Breast epithelium (tissue), 4 donors: ENCODE data around the gene TRAPPC1. TPM values are rescaled to one million over a fixed set of nuclear protein-coding genes. Genes with fewer than 3 reads are reported as not detected.

Experiments used
- DNase-seq, 2 donors: peaks; one replicate each; pipeline ENCODE4 v3.0.0-alpha.2; 2019; ENCODE audit warnings: low spot score in 2 of 2
- H3K27ac ChIP-seq, 2 donors: fragments of 200-600 bp; sonication (generic) in 1 of 2; one replicate each; pipeline ENCODE4 v1.5.1; 2016 to 2019; ENCODE audit warnings: mild to moderate bottlenecking in 1 of 2
- H3K27me3 ChIP-seq, 2 donors: fragments of 200-600 bp; sonication (generic) in 1 of 2; one replicate each; pipeline versions ENCODE4 v1.5.1 to v1.6.0; 2017 to 2019; ENCODE audit warnings: control low read depth in 1 of 2, mild to moderate bottlenecking in 1 of 2
- H3K36me3 ChIP-seq: fragments of 200-600 bp; one replicate; pipeline ENCODE4 v1.5.1; 2019
- H3K4me1 ChIP-seq, 2 donors: fragments of 200-600 bp; sonication (generic); one replicate each; pipeline ENCODE4 v1.5.1; 2016 to 2019; ENCODE audit warnings: control low read depth in 1 of 2
- H3K4me3 ChIP-seq, 3 donors: fragments of 200-600 bp; sonication (generic); 1 replicate in 2 of 3; 2 replicates in 1 of 3; pipeline ENCODE4 v1.5.1; 2016 to 2019; ENCODE audit warnings: mild to moderate bottlenecking in 3 of 3, moderate library complexity in 2 of 3
- H3K9me3 ChIP-seq, 2 donors: fragments of 200-600 bp; sonication (generic) in 1 of 2; one replicate each; pipeline ENCODE4 v1.5.1; 2016 to 2019; ENCODE audit warnings: control low read depth in 1 of 2
- POLR2A ChIP-seq: fragments of 450-650 bp; IDR thresholded peaks from one replicate; pipeline ENCODE4 v1.6.1; 2016; ENCODE audit warnings: antibody characterized with exemption, mild to moderate bottlenecking, moderate library complexity
- POLR2AphosphoS5 ChIP-seq, 3 donors: sonication (generic); formaldehyde crosslinking; IDR thresholded peaks; one replicate each; pipeline ENCODE4 v1.6.1; 2017; ENCODE audit warnings: antibody characterized with exemption in 3 of 3
- intact Hi-C: fragments of 100-400 bp; cut with DNase I; formaldehyde crosslinking; loops from one replicate; pipeline ENCODE4 v1.15.1; 2023; ENCODE audit warnings: low total_unique reads
- total RNA-seq, 3 donors: library from RNA; depleted of rRNA; stranded (reverse); fragments of >200 nt; gene quantifications; one replicate each; pipeline ENCODE4 v1.1.0, GENCODE V29; 2016
- TF ChIP-seq, protein P1 (sequence below), 3 donors: fragments of 450-650 bp; IDR thresholded peaks; one replicate each; pipeline ENCODE4 v1.5.1; 2016 to 2017; ENCODE audit warnings: antibody characterized with exemption in 3 of 3, mild to moderate bottlenecking in 3 of 3, moderate library complexity in 3 of 3

Gene TRAPPC1, protein sequence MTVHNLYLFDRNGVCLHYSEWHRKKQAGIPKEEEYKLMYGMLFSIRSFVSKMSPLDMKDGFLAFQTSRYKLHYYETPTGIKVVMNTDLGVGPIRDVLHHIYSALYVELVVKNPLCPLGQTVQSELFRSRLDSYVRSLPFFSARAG
- total RNA-seq, result 10 to 100 TPM; 24.9 to 38.9 (median 37.7) TPM

- H3K9me3 ChIP-seq, result no peaks in the 10 kb centered on the region
- intact Hi-C loops, result no loop called here
- peak within 1 kb of the TSS; percentile 68 to 93 (median 82) for H3K4me3 ChIP-seq
- DNase-seq, result peak; percentile 99 to 100
- H3K4me1 ChIP-seq, result peaks cover 0 to 14% of the 10 kb centered on the region in 2 donors
- no peaks in the 10 kb centered on the region for H3K36me3 ChIP-seq
- TF ChIP-seq POLR2A (peak; percentile 61), POLR2AphosphoS5 (IDR thresholded peaks at IDR 0.05) (peak; percentile 57 to 92 (median 59))
- TF ChIP-seq, protein P1, sequence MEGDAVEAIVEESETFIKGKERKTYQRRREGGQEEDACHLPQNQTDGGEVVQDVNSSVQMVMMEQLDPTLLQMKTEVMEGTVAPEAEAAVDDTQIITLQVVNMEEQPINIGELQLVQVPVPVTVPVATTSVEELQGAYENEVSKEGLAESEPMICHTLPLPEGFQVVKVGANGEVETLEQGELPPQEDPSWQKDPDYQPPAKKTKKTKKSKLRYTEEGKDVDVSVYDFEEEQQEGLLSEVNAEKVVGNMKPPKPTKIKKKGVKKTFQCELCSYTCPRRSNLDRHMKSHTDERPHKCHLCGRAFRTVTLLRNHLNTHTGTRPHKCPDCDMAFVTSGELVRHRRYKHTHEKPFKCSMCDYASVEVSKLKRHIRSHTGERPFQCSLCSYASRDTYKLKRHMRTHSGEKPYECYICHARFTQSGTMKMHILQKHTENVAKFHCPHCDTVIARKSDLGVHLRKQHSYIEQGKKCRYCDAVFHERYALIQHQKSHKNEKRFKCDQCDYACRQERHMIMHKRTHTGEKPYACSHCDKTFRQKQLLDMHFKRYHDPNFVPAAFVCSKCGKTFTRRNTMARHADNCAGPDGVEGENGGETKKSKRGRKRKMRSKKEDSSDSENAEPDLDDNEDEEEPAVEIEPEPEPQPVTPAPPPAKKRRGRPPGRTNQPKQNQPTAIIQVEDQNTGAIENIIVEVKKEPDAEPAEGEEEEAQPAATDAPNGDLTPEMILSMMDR (IDR thresholded peaks at IDR 0.05), result peak in 1 of 3 donors; percentile 11
- H3K27ac ChIP-seq, result peak within 1 kb of the TSS; percentile 83 to 91
- no peaks in the 10 kb centered on the region for H3K27me3 ChIP-seq
Measured at GRCh38 chr17:7931709-7932482, at the start of gene TRAPPC1, which contains the start of gene CNTROB. Gene TRAPPC1 (minus strand): TSS chr17:7931946. CDS start chr17:7931829, 117 bp downstream. Gene CNTROB (plus strand): TSS chr17:7932206. CDS start chr17:7933080, 874 bp downstream.

GRCh38 chr17:7977805-7978204, 46.1 kb upstream of the TRAPPC1 start:
- H3K27me3 ChIP-seq, result no peaks in the 10 kb centered on the region
- peaks cover 5 to 18% of the 10 kb centered on the region in 2 donors for H3K9me3 ChIP-seq
- H3K36me3 ChIP-seq, result no peaks in the 10 kb centered on the region
- no peaks in the 10 kb centered on the region for H3K4me1 ChIP-seq
- no peak for TF ChIP-seq POLR2AphosphoS5 (IDR thresholded peaks at IDR 0.05)
- TF ChIP-seq POLR2A, result no peak
- TF ChIP-seq, protein P1 (IDR thresholded peaks at IDR 0.05), result no peak
- no peak overlapping the region for H3K4me3 ChIP-seq
- DNase-seq, result no peak
- intact Hi-C loops, result no loop called here
- H3K27ac ChIP-seq, result no peak overlapping the region

GRCh38 chr17:7977039-7977438, 45.3 kb upstream of the TRAPPC1 start:
- no peaks in the 10 kb centered on the region for H3K27me3 ChIP-seq
- DNase-seq, result no peak

DNA sequence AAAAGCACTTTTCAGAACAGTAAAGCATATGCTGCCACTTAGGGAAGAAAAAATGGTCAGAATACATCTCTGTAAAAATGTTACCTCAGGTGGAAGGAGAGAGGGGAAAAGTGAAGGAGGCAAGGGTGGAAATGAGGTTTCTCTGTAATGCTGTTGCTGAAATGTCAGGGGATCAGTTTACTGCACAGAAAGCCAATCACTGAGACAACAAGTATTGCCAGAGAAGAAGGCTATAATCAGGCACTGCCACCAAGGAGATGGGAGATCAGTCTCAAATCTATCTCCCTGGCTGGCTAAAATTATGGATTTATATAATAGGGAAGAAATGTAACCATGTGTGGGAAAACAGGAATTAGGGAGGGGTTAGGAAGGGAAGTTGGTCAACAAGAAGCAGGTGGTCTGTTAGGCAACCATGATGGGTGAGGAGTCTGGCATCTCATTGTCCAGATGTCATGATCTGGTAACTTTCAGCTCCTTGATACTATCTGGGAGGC, 42.9 kb upstream of the TRAPPC1 start:
- intact Hi-C loops, result loop anchor here (2.0 kb wide), 1 partner anchor 46 kb away; the partner anchor contains the start of gene KCNAB3
- Histone ChIP-seq H3K36me3 (no peaks in the 10 kb centered on the region), H3K4me1 (no peaks in the 10 kb centered on the region), H3K27me3 (no peaks in the 10 kb centered on the region), H3K4me3 (no peak overlapping the region), H3K9me3 (peaks cover 5 to 18% of the 10 kb centered on the region in 2 donors), H3K27ac (no peak overlapping the region)
- DNase-seq, result no peak
- TF ChIP-seq, protein P1 (IDR thresholded peaks at IDR 0.05), result no peak
- TF ChIP-seq POLR2A (no peak), POLR2AphosphoS5 (IDR thresholded peaks at IDR 0.05) (no peak)

More at GRCh38 chr17:7977039-7977438, 45.3 kb upstream of the TRAPPC1 start:
- peaks cover 5 to 18% of the 10 kb centered on the region in 2 donors for H3K9me3 ChIP-seq
- H3K4me3 ChIP-seq, result no peak overlapping the region
- TF ChIP-seq POLR2AphosphoS5 (IDR thresholded peaks at IDR 0.05), result no peak
- H3K27ac ChIP-seq, result no peak overlapping the region
- no peaks in the 10 kb centered on the region for H3K4me1 ChIP-seq
- no peaks in the 10 kb centered on the region for H3K36me3 ChIP-seq
- intact Hi-C loops, result no loop called here

GRCh38 chr17:7972131-7972785, 40.5 kb upstream of the TRAPPC1 start:
- Histone ChIP-seq H3K36me3 (no peaks in the 10 kb centered on the region), H3K27ac (no peak overlapping the region), H3K27me3 (no peaks in the 10 kb centered on the region), H3K4me1 (no peaks in the 10 kb centered on the region), H3K9me3 (peaks cover 5 to 18% of the 10 kb centered on the region in 2 donors), H3K4me3 (no peak overlapping the region)
- TF ChIP-seq POLR2A (no peak), POLR2AphosphoS5 (IDR thresholded peaks at IDR 0.05) (no peak)
- TF ChIP-seq, protein P1 (IDR thresholded peaks at IDR 0.05), result no peak
- no peak for DNase-seq
- intact Hi-C loops, result no loop called here
